H9 (cell line): ENCODE data around the gene KAZN. TPM values are rescaled to one million over a fixed set of nuclear protein-coding genes. Genes with fewer than 3 reads are reported as not detected.

ENCODE experiments used
- DNase-seq: peaks from one replicate; pipeline ENCODE4 v3.0.0-alpha.2; 2017
- H2AFZ ChIP-seq: one replicate; pipeline ENCODE4 v1.6.1; 2013; ENCODE audit warnings: mild to moderate bottlenecking, low read length, control low read depth, moderate library complexity
- H2AK5ac ChIP-seq: 2 replicates; pipeline ENCODE4 v1.6.1; 2013; ENCODE audit warnings: low read length, control low read depth, mixed read lengths; ENCODE audit not compliant: insufficient read length
- H2BK120ac ChIP-seq: one replicate; pipeline ENCODE4 v1.6.1; 2013; ENCODE audit warnings: low read depth, mild to moderate bottlenecking, low read length, control low read depth, inconsistent platforms; ENCODE audit not compliant: poor library complexity, severe bottlenecking
- H2BK12ac ChIP-seq: 2 replicates; pipeline ENCODE4 v1.6.1; 2013; ENCODE audit warnings: low read length, control low read depth, mixed read lengths, low read depth; ENCODE audit not compliant: insufficient read length
- H2BK15ac ChIP-seq: 2 replicates; pipeline ENCODE4 v1.6.1; 2013; ENCODE audit warnings: low read depth, low read length, control low read depth
- H2BK20ac ChIP-seq: one replicate; pipeline ENCODE4 v1.6.1; 2013; ENCODE audit warnings: low read depth, mild to moderate bottlenecking, low read length, control low read depth, inconsistent platforms; ENCODE audit not compliant: poor library complexity, severe bottlenecking
- H2BK5ac ChIP-seq: 2 replicates; pipeline ENCODE4 v1.6.1; 2013; ENCODE audit warnings: low read length, control low read depth, mixed read lengths; ENCODE audit not compliant: insufficient read length
- H3K14ac ChIP-seq: 2 replicates; pipeline ENCODE4 v1.6.1; 2013; ENCODE audit warnings: low read length, control low read depth; ENCODE audit not compliant: insufficient read depth
- H3K18ac ChIP-seq: 2 replicates; pipeline ENCODE4 v1.6.1; 2013; ENCODE audit warnings: low read depth, mild to moderate bottlenecking, mixed read lengths, low read length, control low read depth; ENCODE audit not compliant: insufficient read length
- H3K23ac ChIP-seq: 2 replicates; pipeline ENCODE4 v1.6.1; 2013; ENCODE audit warnings: low read length, control low read depth, mixed read lengths, low read depth; ENCODE audit not compliant: insufficient read length
- H3K23me2 ChIP-seq: 2 replicates; pipeline ENCODE4 v1.6.1; 2013; ENCODE audit warnings: low read depth, mild to moderate bottlenecking, mixed read lengths, low read length, control low read depth; ENCODE audit not compliant: insufficient read length, poor library complexity, severe bottlenecking
- H3K27ac ChIP-seq: 2 replicates; pipeline ENCODE4 v1.5.1; 2013; ENCODE audit warnings: low read length, control low read depth, mixed read lengths, low read depth; ENCODE audit not compliant: insufficient read length
- H3K27me3 ChIP-seq: 2 replicates; pipeline ENCODE4 v1.6.1; 2013; ENCODE audit warnings: low read length, control low read depth, inconsistent platforms; ENCODE audit not compliant: insufficient read depth
- H3K4ac ChIP-seq: 2 replicates; pipeline ENCODE4 v1.6.1; 2013; ENCODE audit warnings: low read depth, mild to moderate bottlenecking, control low read depth, inconsistent platforms, low read length, moderate library complexity
- H3K4me1 ChIP-seq: 2 replicates; pipeline ENCODE4 v1.6.1; 2013; ENCODE audit warnings: low read length, control low read depth, inconsistent platforms; ENCODE audit not compliant: insufficient read depth
- H3K4me2 ChIP-seq: 2 replicates; pipeline ENCODE4 v1.6.1; 2013; ENCODE audit warnings: low read length, control low read depth, mixed read lengths; ENCODE audit not compliant: insufficient read length, insufficient read depth
- H3K56ac ChIP-seq: 2 replicates; pipeline ENCODE4 v1.6.1; 2013; ENCODE audit warnings: low read depth, mild to moderate bottlenecking, mixed read lengths, low read length, control low read depth; ENCODE audit not compliant: insufficient read length
- H3K79me1 ChIP-seq: 2 replicates; pipeline ENCODE4 v1.6.1; 2013; ENCODE audit warnings: low read depth, mild to moderate bottlenecking, moderate library complexity, low read length, control low read depth, inconsistent platforms; ENCODE audit not compliant: insufficient read depth, poor library complexity, severe bottlenecking
- H3K79me2 ChIP-seq: 2 replicates; pipeline ENCODE4 v1.6.1; 2013; ENCODE audit warnings: low read length, control low read depth, inconsistent platforms; ENCODE audit not compliant: insufficient read depth
- H3K9ac ChIP-seq: 2 replicates; pipeline ENCODE4 v1.6.1; 2013; ENCODE audit warnings: low read length, control low read depth, mixed read lengths; ENCODE audit not compliant: insufficient read length; ENCODE audit errors: extremely low read depth
- H3K9me3 ChIP-seq: one replicate; pipeline ENCODE4 v1.6.1; 2013; ENCODE audit warnings: low read depth, low read length, inconsistent platforms; ENCODE audit not compliant: control insufficient read depth
- H3T11ph ChIP-seq: one replicate; pipeline ENCODE4 v1.6.1; 2013; ENCODE audit warnings: mild to moderate bottlenecking, low read length, control low read depth, inconsistent platforms
- H4K20me1 ChIP-seq: one replicate; pipeline ENCODE4 v1.6.1; 2013; ENCODE audit not compliant: control insufficient read depth, insufficient read length, insufficient read depth
- H4K5ac ChIP-seq: 2 replicates; pipeline ENCODE4 v1.6.1; 2013; ENCODE audit warnings: low read depth, mild to moderate bottlenecking, mixed read lengths, low read length, control low read depth; ENCODE audit not compliant: insufficient read length
- H4K8ac ChIP-seq: replicated peaks from 2 replicates; pipeline ENCODE4 v1.6.1; 2013; ENCODE audit warnings: low read length, control low read depth, mixed read lengths, low read depth; ENCODE audit not compliant: insufficient read length
- H4K91ac ChIP-seq: 2 replicates; pipeline ENCODE4 v1.6.1; 2013; ENCODE audit warnings: low read depth, mild to moderate bottlenecking, moderate library complexity, mixed read lengths, low read length, control low read depth; ENCODE audit not compliant: insufficient read length
- H3K27ac Mint-ChIP-seq, 3 experiments: 2 replicates in 2 of 3; 3 replicates in 1 of 3; pipeline ENCODE4 v1.8.0; 2020 to 2021; ENCODE audit warnings: mixed read lengths in 3 of 3, mild to moderate bottlenecking in 1 of 3, moderate library complexity in 1 of 3
- H3K27me3 Mint-ChIP-seq: 2 replicates; pipeline ENCODE4 v1.8.0; 2021; ENCODE audit warnings: low read depth, mild to moderate bottlenecking, moderate library complexity, mixed read lengths
- H3K36me3 Mint-ChIP-seq, 3 experiments: 2 replicates in 2 of 3; 3 replicates in 1 of 3; pipeline ENCODE4 v1.8.0; 2020 to 2021; ENCODE audit warnings: low read depth in 3 of 3, mixed read lengths in 3 of 3; ENCODE audit not compliant: insufficient read depth in 1 of 3
- H3K4me1 Mint-ChIP-seq, 2 experiments: 2 replicates each; pipeline ENCODE4 v1.8.0; 2020; ENCODE audit warnings: mixed read lengths in 2 of 2
- H3K4me3 Mint-ChIP-seq, 2 experiments: 2 replicates in 1 of 2; 3 replicates in 1 of 2; pipeline ENCODE4 v1.8.0; 2020 to 2021; ENCODE audit warnings: mild to moderate bottlenecking in 2 of 2, mixed read lengths in 2 of 2, moderate library complexity in 1 of 2
- H3K9me3 Mint-ChIP-seq, 2 experiments: 2 replicates in 1 of 2; 3 replicates in 1 of 2; pipeline ENCODE4 v1.8.0; 2020; ENCODE audit warnings: mild to moderate bottlenecking in 2 of 2, mixed read lengths in 2 of 2, moderate library complexity in 1 of 2
- WGBS: extraction: QIAGEN DNeasy Blood & Tissue Kit; methylation state at CpG from one replicate; pipeline ENCODE4 v1.1.7; 2013; ENCODE audit warnings: missing lambda C conversion rate, low lambda C conversion rate, mixed read lengths; ENCODE audit not compliant: insufficient read length; ENCODE audit errors: extremely low coverage; 5-methylcytosine and 5-hydroxymethylcytosine counted together
- total RNA-seq: library from RNA; stranded (reverse); gene quantifications from 2 replicates; pipeline ENCODE4 v1.2.1, GENCODE V29; 2021
- TF ChIP-seq, protein P1 (sequence below): fragments of 200-600 bp; sonication (generic); conservative IDR thresholded peaks from 3 replicates; pipeline ENCODE4 v1.8.0; 2021; ENCODE audit warnings: antibody characterized with exemption, mild to moderate bottlenecking

KAZN gene
- total RNA-seq, 1 experiment from 2014 or later = 7.6 TPM

DNA sequence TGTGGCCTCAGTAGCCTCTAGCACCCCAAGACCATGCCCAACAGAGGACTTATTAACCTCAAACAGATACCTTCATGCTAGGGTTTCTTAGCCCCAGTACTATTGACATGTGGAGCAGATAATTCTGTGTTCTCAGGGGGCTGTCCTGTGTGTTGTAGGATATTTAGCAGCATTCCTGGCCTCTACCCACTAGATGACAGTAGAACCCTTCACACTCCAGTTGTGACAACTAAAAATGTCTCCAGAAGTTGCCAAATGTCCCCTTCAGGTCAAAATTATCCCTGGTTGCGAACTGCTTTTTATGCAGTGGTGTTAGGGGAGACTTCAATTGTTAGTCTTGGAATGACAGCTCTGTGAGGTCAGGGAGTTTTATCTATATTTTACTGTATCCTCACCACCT is 8.1 kb downstream of the KAZN start:
- H3K79me1 ChIP-seq = no peaks in the 10 kb centered on the region
- no CpG with 5 or more reads among the region's 1 CpG for WGBS
- Mint-ChIP-seq H3K27ac (no peak overlapping the region), H3K4me1 (peaks cover 14 to 19% of the 10 kb centered on the region in 2 experiments), H3K4me3 (no peak overlapping the region), H3K36me3 (no peaks in the 10 kb centered on the region; a peak in 1 of 7 replicates), H3K9me3 (no peaks in the 10 kb centered on the region), H3K27me3 (no peaks in the 10 kb centered on the region; the same call in none of the 2 replicates)
- H2BK120ac ChIP-seq = no peak overlapping the region
- no peak overlapping the region for H4K91ac ChIP-seq
- H3K4me1 ChIP-seq = peaks cover 1% of the 10 kb centered on the region; the same call in 1 of the 2 replicates
- H4K20me1 ChIP-seq = no peaks in the 10 kb centered on the region
- H3K9ac ChIP-seq = no peak overlapping the region
- H3K18ac ChIP-seq = no peak overlapping the region
- no peak overlapping the region for H2BK20ac ChIP-seq
- no peak overlapping the region for H4K5ac ChIP-seq
- no peak overlapping the region for H3K56ac ChIP-seq
- no peaks in the 10 kb centered on the region for H3K27me3 ChIP-seq
- no peak overlapping the region for H2AK5ac ChIP-seq
- TF ChIP-seq, protein P1, sequence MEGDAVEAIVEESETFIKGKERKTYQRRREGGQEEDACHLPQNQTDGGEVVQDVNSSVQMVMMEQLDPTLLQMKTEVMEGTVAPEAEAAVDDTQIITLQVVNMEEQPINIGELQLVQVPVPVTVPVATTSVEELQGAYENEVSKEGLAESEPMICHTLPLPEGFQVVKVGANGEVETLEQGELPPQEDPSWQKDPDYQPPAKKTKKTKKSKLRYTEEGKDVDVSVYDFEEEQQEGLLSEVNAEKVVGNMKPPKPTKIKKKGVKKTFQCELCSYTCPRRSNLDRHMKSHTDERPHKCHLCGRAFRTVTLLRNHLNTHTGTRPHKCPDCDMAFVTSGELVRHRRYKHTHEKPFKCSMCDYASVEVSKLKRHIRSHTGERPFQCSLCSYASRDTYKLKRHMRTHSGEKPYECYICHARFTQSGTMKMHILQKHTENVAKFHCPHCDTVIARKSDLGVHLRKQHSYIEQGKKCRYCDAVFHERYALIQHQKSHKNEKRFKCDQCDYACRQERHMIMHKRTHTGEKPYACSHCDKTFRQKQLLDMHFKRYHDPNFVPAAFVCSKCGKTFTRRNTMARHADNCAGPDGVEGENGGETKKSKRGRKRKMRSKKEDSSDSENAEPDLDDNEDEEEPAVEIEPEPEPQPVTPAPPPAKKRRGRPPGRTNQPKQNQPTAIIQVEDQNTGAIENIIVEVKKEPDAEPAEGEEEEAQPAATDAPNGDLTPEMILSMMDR = peak; percentile 59; the same call in 2 of the 3 replicates
- no peak overlapping the region for H3K4ac ChIP-seq
- H3K23ac ChIP-seq = no peak overlapping the region
- H3K27ac ChIP-seq = no peak overlapping the region
- DNase-seq = no peak
- no peaks in the 10 kb centered on the region for H3K79me2 ChIP-seq
- H4K8ac ChIP-seq = no peak overlapping the region
- no peak overlapping the region for H3T11ph ChIP-seq
- no peak overlapping the region for H2BK15ac ChIP-seq
- H3K9me3 ChIP-seq = no peaks in the 10 kb centered on the region
- no peak overlapping the region for H2BK12ac ChIP-seq
- no peak overlapping the region for H3K4me2 ChIP-seq
- no peak overlapping the region for H2AFZ ChIP-seq
- H3K14ac ChIP-seq = no peak overlapping the region
- no peaks in the 10 kb centered on the region for H3K23me2 ChIP-seq
- no peak overlapping the region for H2BK5ac ChIP-seq
